Keratinocyte (primary cell): Measurements from ENCODE around the gene ZMIZ1. TPM values are rescaled to one million over a fixed set of nuclear protein-coding genes. Genes with fewer than 3 reads are reported as not detected.

Source experiments
- DNase-seq: peaks from one replicate; pipeline ENCODE4 v3.0.0-alpha.2; 2011; ENCODE audit warnings: low read depth, missing footprints, low spot score
- FAIRE-seq: peaks from 2 replicates; lab custom pipeline; 2011; peaks lifted over from hg19 to GRCh38; lab: Jason Lieb, UNC
- H2AFZ ChIP-seq: 2 replicates; pipeline ENCODE4 v1.6.0; 2012; ENCODE audit warnings: low read length, control low read depth, inconsistent platforms; ENCODE audit not compliant: control insufficient read depth
- H3K27ac ChIP-seq: 2 replicates; pipeline ENCODE4 v1.5.1; 2011; ENCODE audit warnings: low read length; ENCODE audit not compliant: control insufficient read depth, insufficient read depth
- H3K27me3 ChIP-seq: 3 replicates; pipeline ENCODE4 v1.6.0; 2011; ENCODE audit warnings: low read length; ENCODE audit not compliant: control insufficient read depth, insufficient read depth; ENCODE audit errors: extremely low read depth
- H3K36me3 ChIP-seq, 2 experiments: 2 replicates in 1 of 2; 3 replicates in 1 of 2; pipeline ENCODE4 v1.5.1; 2011; ENCODE audit warnings: low read length in 2 of 2, mild to moderate bottlenecking in 1 of 2; ENCODE audit not compliant: control insufficient read depth in 2 of 2, insufficient read depth in 2 of 2; ENCODE audit errors: extremely low read depth in 1 of 2
- H3K4me1 ChIP-seq: 3 replicates; pipeline ENCODE4 v1.5.1; 2011; ENCODE audit warnings: low read length; ENCODE audit not compliant: control insufficient read depth, insufficient read depth; ENCODE audit errors: extremely low read depth
- H3K4me2 ChIP-seq: 3 replicates; pipeline ENCODE4 v1.6.0; 2011; ENCODE audit warnings: low read depth, low read length; ENCODE audit not compliant: control insufficient read depth, insufficient read depth; ENCODE audit errors: extremely low read depth
- H3K4me3 ChIP-seq, 3 experiments: fragments of 200-600 bp in 1 of 3; sonication (generic) in 1 of 3; 2 replicates in 2 of 3; 3 replicates in 1 of 3; pipeline ENCODE4 v1.5.1; 2011 to 2016; ENCODE audit warnings: low read length in 3 of 3, mild to moderate bottlenecking in 3 of 3, control low read depth in 2 of 3, inconsistent platforms in 1 of 3, low read depth in 1 of 3, mixed read lengths in 1 of 3, mixed run types in 1 of 3, moderate library complexity in 1 of 3; ENCODE audit not compliant: control insufficient read depth in 2 of 3, insufficient read depth in 2 of 3; ENCODE audit errors: extremely low read depth in 1 of 3
- H3K79me2 ChIP-seq: 2 replicates; pipeline ENCODE4 v1.6.0; 2012; ENCODE audit warnings: low read length; ENCODE audit not compliant: control insufficient read depth, insufficient read depth
- H3K9ac ChIP-seq: 3 replicates; pipeline ENCODE4 v1.6.0; 2011; ENCODE audit warnings: low read length; ENCODE audit not compliant: control insufficient read depth, insufficient read depth; ENCODE audit errors: extremely low read depth
- H3K9me1 ChIP-seq: 3 replicates; pipeline ENCODE4 v1.6.0; 2011; ENCODE audit warnings: low read length; ENCODE audit not compliant: control insufficient read depth, insufficient read depth; ENCODE audit errors: extremely low read depth
- H3K9me3 ChIP-seq: 2 replicates; pipeline ENCODE4 v1.5.1; 2012; ENCODE audit warnings: low read depth, low read length; ENCODE audit not compliant: control insufficient read depth
- H4K20me1 ChIP-seq: 3 replicates; pipeline ENCODE4 v1.6.0; 2011; ENCODE audit warnings: low read length; ENCODE audit not compliant: control insufficient read depth, insufficient read depth; ENCODE audit errors: extremely low read depth
- CTCF ChIP-seq, 3 experiments: IDR thresholded peaks in 1 of 3; conservative IDR thresholded peaks in 1 of 3; optimal IDR thresholded peaks in 1 of 3; 2 replicates in 2 of 3; 3 replicates in 1 of 3; pipeline versions ENCODE3 to v1.5.1; 2011; ENCODE audit warnings: low read length in 3 of 3, mild to moderate bottlenecking in 3 of 3, moderate library complexity in 2 of 3, control low read depth in 1 of 3, inconsistent platforms in 1 of 3; ENCODE audit not compliant: insufficient read depth in 2 of 3; ENCODE audit errors: extremely low read depth in 1 of 3
- EZH2 ChIP-seq: IDR thresholded peaks from one replicate; pipeline ENCODE4 v1.6.1; 2012; ENCODE audit warnings: inconsistent platforms, mild to moderate bottlenecking, low read length, moderate library complexity
- dilution Hi-C: fragments of 300-500 bp; cut with MboI; formaldehyde crosslinking; loops from one replicate; pipeline ENCODE4 v1.7.0; 2020; ENCODE audit warnings: low sequenced_read_pairs; ENCODE audit not compliant: extremely low pct_ligation_motif_present
- polyA plus RNA-seq, 5 experiments: library from polyadenylated mRNA; depleted of rRNA in 3 of 5; stranded (reverse) in 3 of 5; stranded (forward) in 1 of 5; unstranded in 1 of 5; fragments of >200 nt; gene quantifications; 1 replicate in 1 of 5; 2 replicates in 3 of 5; 3 replicates in 1 of 5; pipeline versions ENCODE4 v1.2.1 to v1.2.3, GENCODE V29; 2011 to 2012; ENCODE audit warnings: missing spikeins in 2 of 5, low read depth in 1 of 5, low replicate concordance in 1 of 5

The ZMIZ1 gene
- polyA plus RNA-seq, 1 donor (not counting 4 experiments of a cell fraction or from before 2014, with no cell fraction given) = 1.8 TPM

DNA sequence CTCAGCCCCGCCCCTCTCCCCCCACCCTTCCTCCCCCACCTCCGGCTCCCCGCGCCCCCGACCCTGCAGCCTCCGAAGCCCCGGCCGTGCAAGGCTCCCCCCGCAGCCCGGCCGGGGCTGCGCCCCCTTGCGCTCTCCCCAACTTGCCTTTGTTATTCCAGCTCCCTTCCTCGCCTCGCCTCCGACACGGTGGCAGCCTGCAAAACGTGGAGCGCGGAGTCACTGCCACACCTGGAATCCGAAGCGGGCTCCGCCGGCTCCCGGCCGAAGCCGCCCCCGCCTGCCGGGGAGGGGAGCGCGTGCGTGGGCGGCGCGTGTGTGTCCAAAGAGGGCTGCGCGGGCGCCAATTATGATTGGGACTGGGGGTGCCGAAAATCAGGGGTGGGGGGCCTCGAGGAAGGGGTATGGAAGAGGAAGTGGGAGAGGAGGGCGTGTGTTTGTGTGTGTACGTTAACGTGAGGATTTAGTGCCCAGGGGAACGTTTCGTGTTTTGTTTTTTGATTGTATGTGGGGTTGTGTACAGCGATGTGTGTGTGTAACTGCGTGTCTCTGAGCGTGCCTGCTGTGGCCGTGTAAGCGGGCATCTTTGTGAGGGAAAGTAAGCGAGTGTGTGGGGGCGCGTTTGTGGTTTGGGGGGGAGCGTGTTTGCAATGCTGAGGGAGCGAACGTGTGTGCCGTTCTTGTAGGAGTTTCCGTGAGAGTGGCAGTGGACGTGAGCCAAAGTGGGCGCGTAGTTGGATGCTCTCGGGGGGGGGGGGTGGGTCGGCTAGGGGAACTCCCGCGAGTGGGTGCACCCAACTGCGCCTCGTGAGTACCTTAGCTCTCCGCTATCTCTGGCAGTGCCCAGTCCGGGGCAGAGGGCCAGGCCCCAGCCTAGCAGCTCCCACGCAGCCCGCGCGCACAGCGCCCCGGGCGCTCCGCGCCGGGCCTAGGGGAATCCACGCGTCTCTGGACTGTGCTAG lies 1.2 kb upstream of the ZMIZ1 start:
- Histone ChIP-seq H2AFZ (peak overlapping the region; percentile 84), H3K79me2 (peaks cover 16% of the 10 kb centered on the region), H3K9me3 (no peaks in the 10 kb centered on the region), H3K4me1 (peaks cover 21% of the 10 kb centered on the region), H3K9me1 (no peaks in the 10 kb centered on the region), H3K27ac (no peak overlapping the region), H3K27me3 (no peaks in the 10 kb centered on the region), H3K36me3 (no peaks in the 10 kb centered on the region), H3K4me3 (peak overlapping the region; percentile 47 to 81 (median 59)), H3K9ac (peak overlapping the region; percentile 67), H4K20me1 (peaks cover 6% of the 10 kb centered on the region), H3K4me2 (peak overlapping the region; percentile 95)
- DNase-seq = no peak
- dilution Hi-C loops = no loop called here
- TF ChIP-seq CTCF (optimal IDR thresholded peaks at IDR 0.05 in 1 of 3, IDR thresholded peaks at IDR 0.05 in 1 of 3, conservative IDR thresholded peaks at IDR 0.05 in 1 of 3; ENCODE audit: extremely low read depth in 1 of 3, insufficient read depth in 2 of 3, low read length in 3 of 3) (peak in 1 of 3 experiments; percentile 41), EZH2 (no peak)
- peak; percentile 39 for FAIRE-seq

DNA sequence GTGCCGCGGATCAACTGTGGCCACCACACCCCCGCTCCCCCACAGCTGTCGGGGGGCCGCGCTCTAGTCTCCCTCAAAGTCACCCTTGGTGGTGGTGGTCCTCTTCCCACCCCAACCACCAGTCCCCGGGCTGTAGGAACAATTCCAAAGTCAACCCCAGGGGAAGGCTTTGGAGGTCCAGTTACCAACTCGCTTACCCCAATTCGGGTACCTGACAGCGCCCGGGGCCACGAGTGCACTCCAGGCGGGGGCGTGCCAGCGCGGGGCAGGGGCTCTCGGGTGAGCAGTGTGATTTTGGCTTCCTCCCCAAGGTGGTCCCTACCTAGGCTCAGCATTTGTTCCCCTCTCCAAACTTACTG lies 584 bp upstream of the ZMIZ1 start:
- dilution Hi-C loops = no loop called here
- TF ChIP-seq CTCF (optimal IDR thresholded peaks at IDR 0.05 in 1 of 3, IDR thresholded peaks at IDR 0.05 in 1 of 3, conservative IDR thresholded peaks at IDR 0.05 in 1 of 3; ENCODE audit: extremely low read depth in 1 of 3, insufficient read depth in 2 of 3, low read length in 3 of 3) = peak in 1 of 3 experiments; percentile 22
- no peak for TF ChIP-seq EZH2

More for the DNA sequence above, 584 bp upstream of the ZMIZ1 start:
- Histone ChIP-seq H3K4me1 (peaks cover 25% of the 10 kb centered on the region), H3K4me2 (peak overlapping the region; percentile 95), H3K9me3 (no peaks in the 10 kb centered on the region), H3K36me3 (no peaks in the 10 kb centered on the region), H3K79me2 (peaks cover 23% of the 10 kb centered on the region), H3K9me1 (no peaks in the 10 kb centered on the region), H3K4me3 (peak overlapping the region in 2 of 3 experiments; percentile 57 to 68), H3K27ac (no peak overlapping the region), H3K9ac (no peak overlapping the region), H3K27me3 (no peaks in the 10 kb centered on the region), H2AFZ (peak overlapping the region; percentile 84), H4K20me1 (peaks cover 12% of the 10 kb centered on the region)
- no peak for FAIRE-seq
- DNase-seq = no peak
